ENCODE data around the gene UBTD1.
A peak's percentile ranks its signal among the peaks of the same experiment; 100 is the strongest.

Gene UBTD1

GRCh38 chr10:97456686-97457065, 42.0 kb upstream of the UBTD1 start:
- TF ChIP-seq, protein P1, sequence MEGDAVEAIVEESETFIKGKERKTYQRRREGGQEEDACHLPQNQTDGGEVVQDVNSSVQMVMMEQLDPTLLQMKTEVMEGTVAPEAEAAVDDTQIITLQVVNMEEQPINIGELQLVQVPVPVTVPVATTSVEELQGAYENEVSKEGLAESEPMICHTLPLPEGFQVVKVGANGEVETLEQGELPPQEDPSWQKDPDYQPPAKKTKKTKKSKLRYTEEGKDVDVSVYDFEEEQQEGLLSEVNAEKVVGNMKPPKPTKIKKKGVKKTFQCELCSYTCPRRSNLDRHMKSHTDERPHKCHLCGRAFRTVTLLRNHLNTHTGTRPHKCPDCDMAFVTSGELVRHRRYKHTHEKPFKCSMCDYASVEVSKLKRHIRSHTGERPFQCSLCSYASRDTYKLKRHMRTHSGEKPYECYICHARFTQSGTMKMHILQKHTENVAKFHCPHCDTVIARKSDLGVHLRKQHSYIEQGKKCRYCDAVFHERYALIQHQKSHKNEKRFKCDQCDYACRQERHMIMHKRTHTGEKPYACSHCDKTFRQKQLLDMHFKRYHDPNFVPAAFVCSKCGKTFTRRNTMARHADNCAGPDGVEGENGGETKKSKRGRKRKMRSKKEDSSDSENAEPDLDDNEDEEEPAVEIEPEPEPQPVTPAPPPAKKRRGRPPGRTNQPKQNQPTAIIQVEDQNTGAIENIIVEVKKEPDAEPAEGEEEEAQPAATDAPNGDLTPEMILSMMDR (IDR thresholded peaks at IDR 0.05; ENCODE audit: low read depth, low read length) = no peak
- H3K4me3 ChIP-seq (ENCODE audit: low read depth, low read length) = no peak overlapping the region

DNA sequence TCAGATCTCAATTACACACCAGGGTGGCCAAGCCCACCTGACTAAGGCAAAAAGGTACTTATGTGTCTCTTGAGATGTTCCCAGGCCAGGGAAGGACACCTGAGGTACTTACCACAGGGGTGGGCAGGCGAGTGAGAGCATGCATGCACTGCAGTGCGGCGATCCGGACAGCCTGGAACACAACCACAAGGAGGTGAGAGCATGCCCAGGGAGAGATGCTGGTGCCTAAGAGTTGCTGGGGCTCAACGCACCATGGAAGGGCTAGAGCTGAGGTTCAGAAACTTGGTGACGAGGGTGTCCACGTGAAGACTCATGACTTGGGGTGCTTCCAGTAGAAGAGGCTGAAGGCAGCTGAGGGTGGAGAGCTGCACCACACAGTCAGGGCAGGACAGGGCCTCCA, 39.6 kb upstream of the UBTD1 start:
- H3K4me3 ChIP-seq (ENCODE audit: low read depth, low read length) = no peak overlapping the region
- TF ChIP-seq, protein P1 (IDR thresholded peaks at IDR 0.05; ENCODE audit: low read depth, low read length) = no peak

GRCh38 chr10:97459933-97460332, 38.8 kb upstream of the UBTD1 start:
- TF ChIP-seq, protein P1 (IDR thresholded peaks at IDR 0.05; ENCODE audit: low read depth, low read length) = no peak

GRCh38 chr10:97462309-97462708, 36.4 kb upstream of the UBTD1 start:
- H3K4me3 ChIP-seq (ENCODE audit: low read depth, low read length) = no peak overlapping the region
- TF ChIP-seq, protein P1 (IDR thresholded peaks at IDR 0.05; ENCODE audit: low read depth, low read length) = no peak

More at GRCh38 chr10:97459933-97460332, 38.8 kb upstream of the UBTD1 start:
- H3K4me3 ChIP-seq (ENCODE audit: low read depth, low read length) = no peak overlapping the region

DNA sequence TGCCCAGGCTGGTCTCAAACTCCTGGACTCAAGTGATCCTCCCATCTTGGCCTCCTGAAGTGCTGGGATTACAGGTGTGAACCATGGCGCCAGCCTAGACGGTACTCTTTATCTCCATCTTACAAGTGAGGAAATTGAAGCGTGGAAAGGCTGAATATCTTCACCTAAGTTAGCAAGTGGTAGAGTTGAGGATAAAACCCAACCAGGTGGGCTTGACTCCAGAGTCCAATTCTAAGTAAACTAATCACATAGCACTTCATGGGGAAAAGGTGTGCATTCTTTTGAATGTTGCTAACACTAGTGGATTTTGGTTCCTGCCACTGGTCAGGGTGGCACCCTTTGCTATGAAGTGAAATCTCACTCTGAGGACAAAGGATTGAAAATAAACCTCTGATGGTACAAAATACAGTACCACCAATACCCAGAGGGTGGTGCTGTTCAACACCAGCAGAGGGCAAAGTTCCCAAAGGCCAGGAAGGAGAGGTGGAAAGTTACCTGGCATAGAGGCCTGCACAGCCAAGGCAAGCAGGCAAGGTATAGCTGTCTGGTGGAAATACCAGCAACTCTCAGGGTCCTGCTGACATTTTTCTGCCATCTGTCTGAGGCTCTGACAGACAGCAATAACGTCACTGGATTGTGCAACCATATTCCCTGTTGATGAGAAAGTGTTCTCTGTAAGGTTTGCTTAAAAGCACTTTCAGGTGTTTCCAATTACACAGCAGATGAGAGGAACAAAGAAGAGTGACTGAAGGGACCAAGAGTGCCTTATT, 35.2 kb upstream of the UBTD1 start:
- H3K4me3 ChIP-seq (ENCODE audit: low read depth, low read length) = no peak overlapping the region
- TF ChIP-seq, protein P1 (IDR thresholded peaks at IDR 0.05; ENCODE audit: low read depth, low read length) = peak; percentile 82

- H3K4me3 ChIP-seq (ENCODE audit: low read depth, low read length) = no peak overlapping the region
- TF ChIP-seq, protein P1 (IDR thresholded peaks at IDR 0.05; ENCODE audit: low read depth, low read length) = no peak
These were observed 34.5 kb upstream of the UBTD1 start for GRCh38 chr10:97464226-97464625.

- TF ChIP-seq, protein P1 (IDR thresholded peaks at IDR 0.05; ENCODE audit: low read depth, low read length) = no peak
- H3K4me3 ChIP-seq (ENCODE audit: low read depth, low read length) = no peak overlapping the region
These were observed 32.7 kb upstream of the UBTD1 start for GRCh38 chr10:97465982-97466381.

Data from WI38 (cell line).